ENCODE data around the gene LARGE1. TPM values are rescaled to one million over a fixed set of nuclear protein-coding genes. Genes with fewer than 3 reads are reported as not detected.

The LARGE1 gene
- total and polyA plus RNA-seq, 4 experiments from 2014 or later = 0.06 to 1.1 (median 1.0) TPM; not detected in 1

- no peaks in the 10 kb centered on the region for H3K36me3 Mint-ChIP-seq
- H3K4me1 Mint-ChIP-seq = peaks cover 0 to 8% (median 3%) of the 10 kb centered on the region in 4 donors
- no peak overlapping the region for H3K4me3 Mint-ChIP-seq
- H3K27ac Mint-ChIP-seq = no peak overlapping the region
- ChIA-PET CTCF (ENCODE audit: partially characterized antibody) (no interaction called here), POLR2A (ENCODE audit: partially characterized antibody) (no interaction called here)
- no peak overlapping the region for H3K4me3 ChIP-seq (ENCODE audit: low read length in 2 of 2)
- no peaks in the 10 kb centered on the region for H3K36me3 ChIP-seq (ENCODE audit: insufficient read depth, low read length)
- H3K9me3 ChIP-seq (ENCODE audit: control insufficient read depth in 1 of 2, low read length in 2 of 2) = no peaks in the 10 kb centered on the region
- H3K27me3 ChIP-seq (ENCODE audit: insufficient read depth, low read length) = no peaks in the 10 kb centered on the region
- intact Hi-C loops (cut with micrococcal nuclease) = no loop called here
- H3K9me3 Mint-ChIP-seq = peaks cover 0 to 6% (median 0%) of the 10 kb centered on the region in 8 donors
- peaks cover 6 to 22% of the 10 kb centered on the region in 2 donors for H3K27me3 Mint-ChIP-seq
- no peak overlapping the region for H3K27ac ChIP-seq (ENCODE audit: low read depth, low read length)
- no peak for DNase-seq
- H3K4me1 ChIP-seq (ENCODE audit: insufficient read depth, low read length) = no peaks in the 10 kb centered on the region
Measured at GRCh38 chr22:33914131-33914530, 6.1 kb downstream of the LARGE1 start.

- no peak overlapping the region for H3K27ac ChIP-seq (ENCODE audit: low read depth, low read length)
- Mint-ChIP-seq H3K27ac (no peak overlapping the region), H3K36me3 (no peaks in the 10 kb centered on the region), H3K4me3 (no peak overlapping the region), H3K4me1 (peaks cover 0 to 4% (median 0%) of the 10 kb centered on the region in 4 donors), H3K27me3 (peaks cover 3 to 13% of the 10 kb centered on the region in 2 donors), H3K9me3 (peaks cover 0 to 6% (median 0%) of the 10 kb centered on the region in 8 donors)
- ChIA-PET CTCF (ENCODE audit: partially characterized antibody) (no interaction called here), POLR2A (ENCODE audit: partially characterized antibody) (no interaction called here)
- no peak overlapping the region for H3K4me3 ChIP-seq (ENCODE audit: low read length in 2 of 2)
- no peak for DNase-seq
- H3K36me3 ChIP-seq (ENCODE audit: insufficient read depth, low read length) = no peaks in the 10 kb centered on the region
- intact Hi-C loops (cut with micrococcal nuclease) = no loop called here
- H3K27me3 ChIP-seq (ENCODE audit: insufficient read depth, low read length) = no peaks in the 10 kb centered on the region
- no peaks in the 10 kb centered on the region for H3K4me1 ChIP-seq (ENCODE audit: insufficient read depth, low read length)
- no peaks in the 10 kb centered on the region for H3K9me3 ChIP-seq (ENCODE audit: control insufficient read depth in 1 of 2, low read length in 2 of 2)
Measured at GRCh38 chr22:33913188-33913587, 7.1 kb downstream of the LARGE1 start.

- ChIA-PET CTCF (ENCODE audit: partially characterized antibody) (no interaction called here), POLR2A (ENCODE audit: partially characterized antibody) (no interaction called here)
- peaks cover 0 to 10% (median 0%) of the 10 kb centered on the region in 8 donors for H3K9me3 Mint-ChIP-seq
- Histone ChIP-seq H3K4me3 (ENCODE audit: low read length in 2 of 2) (no peak overlapping the region), H3K4me1 (ENCODE audit: insufficient read depth, low read length) (no peaks in the 10 kb centered on the region), H3K9me3 (ENCODE audit: control insufficient read depth in 1 of 2, low read length in 2 of 2) (no peaks in the 10 kb centered on the region), H3K36me3 (ENCODE audit: insufficient read depth, low read length) (no peaks in the 10 kb centered on the region), H3K27me3 (ENCODE audit: insufficient read depth, low read length) (no peaks in the 10 kb centered on the region), H3K27ac (ENCODE audit: low read depth, low read length) (no peak overlapping the region)
- DNase-seq = no peak
- no peak overlapping the region for H3K27ac Mint-ChIP-seq
- peaks cover under 1 to 2% of the 10 kb centered on the region in 2 donors for H3K27me3 Mint-ChIP-seq
- intact Hi-C loops (cut with micrococcal nuclease) = no loop called here
- no peaks in the 10 kb centered on the region for H3K36me3 Mint-ChIP-seq
- no peaks in the 10 kb centered on the region for H3K4me1 Mint-ChIP-seq
- no peak overlapping the region for H3K4me3 Mint-ChIP-seq
Measured at GRCh38 chr22:33909911-33910310, 10.4 kb downstream of the LARGE1 start.

- H3K4me3 Mint-ChIP-seq = no peak overlapping the region
- no peak overlapping the region for H3K4me3 ChIP-seq (ENCODE audit: low read length in 2 of 2)
- no peak overlapping the region for H3K27ac ChIP-seq (ENCODE audit: low read depth, low read length)
- no peak for DNase-seq
- intact Hi-C loops (cut with micrococcal nuclease) = no loop called here
- no peaks in the 10 kb centered on the region for H3K36me3 Mint-ChIP-seq
- no peaks in the 10 kb centered on the region for H3K27me3 ChIP-seq (ENCODE audit: insufficient read depth, low read length)
- no peaks in the 10 kb centered on the region for H3K27me3 Mint-ChIP-seq
- H3K27ac Mint-ChIP-seq = no peak overlapping the region
- CTCF ChIA-PET (ENCODE audit: partially characterized antibody) = no interaction called here
- no peaks in the 10 kb centered on the region for H3K36me3 ChIP-seq (ENCODE audit: insufficient read depth, low read length)
- H3K4me1 ChIP-seq (ENCODE audit: insufficient read depth, low read length) = no peaks in the 10 kb centered on the region
- H3K9me3 Mint-ChIP-seq = peaks cover 0 to 10% (median 0%) of the 10 kb centered on the region in 8 donors
- H3K4me1 Mint-ChIP-seq = no peaks in the 10 kb centered on the region
- no peaks in the 10 kb centered on the region for H3K9me3 ChIP-seq (ENCODE audit: control insufficient read depth in 1 of 2, low read length in 2 of 2)
- POLR2A ChIA-PET (ENCODE audit: partially characterized antibody) = no interaction called here
Measured at GRCh38 chr22:33909075-33909458, 11.2 kb downstream of the LARGE1 start.

- no peak overlapping the region for H3K27ac Mint-ChIP-seq
- H3K9me3 Mint-ChIP-seq = peaks cover 0 to 10% (median 0%) of the 10 kb centered on the region in 8 donors
- no peaks in the 10 kb centered on the region for H3K27me3 ChIP-seq (ENCODE audit: insufficient read depth, low read length)
- H3K27me3 Mint-ChIP-seq = peaks cover 0 to 1% of the 10 kb centered on the region in 2 donors
- H3K4me1 Mint-ChIP-seq = no peaks in the 10 kb centered on the region
- no peak overlapping the region for H3K4me3 Mint-ChIP-seq
- no peaks in the 10 kb centered on the region for H3K36me3 ChIP-seq (ENCODE audit: insufficient read depth, low read length)
- H3K4me1 ChIP-seq (ENCODE audit: insufficient read depth, low read length) = no peaks in the 10 kb centered on the region
- H3K27ac ChIP-seq (ENCODE audit: low read depth, low read length) = no peak overlapping the region
- ChIA-PET POLR2A (ENCODE audit: partially characterized antibody) (no interaction called here), CTCF (ENCODE audit: partially characterized antibody) (no interaction called here)
- intact Hi-C loops (cut with micrococcal nuclease) = no loop called here
- no peak overlapping the region for H3K4me3 ChIP-seq (ENCODE audit: low read length in 2 of 2)
- no peaks in the 10 kb centered on the region for H3K9me3 ChIP-seq (ENCODE audit: control insufficient read depth in 1 of 2, low read length in 2 of 2)
- H3K36me3 Mint-ChIP-seq = no peaks in the 10 kb centered on the region
- no peak for DNase-seq
Measured at GRCh38 chr22:33908171-33909074, 11.9 kb downstream of the LARGE1 start.

- POLR2A ChIA-PET (ENCODE audit: partially characterized antibody) = no interaction called here
- no peak for DNase-seq
- no peaks in the 10 kb centered on the region for H3K36me3 ChIP-seq (ENCODE audit: insufficient read depth, low read length)
Measured at GRCh38 chr22:33906954-33907353, 13.3 kb downstream of the LARGE1 start.

GRCh38 chr22:33906475-33906874, 13.8 kb downstream of the LARGE1 start:
- CTCF ChIA-PET (ENCODE audit: partially characterized antibody) = no interaction called here
- Mint-ChIP-seq H3K27ac (no peak overlapping the region), H3K27me3 (peaks cover 0 to 3% of the 10 kb centered on the region in 2 donors), H3K4me1 (no peaks in the 10 kb centered on the region), H3K4me3 (no peak overlapping the region), H3K9me3 (peaks cover 0 to 7% (median 0%) of the 10 kb centered on the region in 8 donors), H3K36me3 (no peaks in the 10 kb centered on the region)
- Histone ChIP-seq H3K4me3 (ENCODE audit: low read length in 2 of 2) (no peak overlapping the region), H3K36me3 (ENCODE audit: insufficient read depth, low read length) (no peaks in the 10 kb centered on the region), H3K4me1 (ENCODE audit: insufficient read depth, low read length) (no peaks in the 10 kb centered on the region), H3K27ac (ENCODE audit: low read depth, low read length) (no peak overlapping the region), H3K9me3 (ENCODE audit: control insufficient read depth in 1 of 2, low read length in 2 of 2) (no peaks in the 10 kb centered on the region), H3K27me3 (ENCODE audit: insufficient read depth, low read length) (no peaks in the 10 kb centered on the region)
- POLR2A ChIA-PET (ENCODE audit: partially characterized antibody) = no interaction called here
- no peak for DNase-seq
- intact Hi-C loops (cut with micrococcal nuclease) = no loop called here

More at GRCh38 chr22:33906954-33907353, 13.3 kb downstream of the LARGE1 start:
- Mint-ChIP-seq H3K27ac (no peak overlapping the region), H3K4me1 (no peaks in the 10 kb centered on the region), H3K36me3 (no peaks in the 10 kb centered on the region), H3K27me3 (peaks cover 0 to 3% of the 10 kb centered on the region in 2 donors), H3K9me3 (peaks cover 0 to 9% (median 0%) of the 10 kb centered on the region in 8 donors), H3K4me3 (no peak overlapping the region)
- H3K4me3 ChIP-seq (ENCODE audit: low read length in 2 of 2) = no peak overlapping the region
- intact Hi-C loops (cut with micrococcal nuclease) = no loop called here
- CTCF ChIA-PET (ENCODE audit: partially characterized antibody) = no interaction called here
- H3K27me3 ChIP-seq (ENCODE audit: insufficient read depth, low read length) = no peaks in the 10 kb centered on the region
- no peak overlapping the region for H3K27ac ChIP-seq (ENCODE audit: low read depth, low read length)
- H3K9me3 ChIP-seq (ENCODE audit: control insufficient read depth in 1 of 2, low read length in 2 of 2) = no peaks in the 10 kb centered on the region
- H3K4me1 ChIP-seq (ENCODE audit: insufficient read depth, low read length) = no peaks in the 10 kb centered on the region
